Brain microvascular endothelial cell (primary cell): ENCODE data around the gene CAGE1.

ENCODE experiments used
- DNase-seq: peaks from one replicate; pipeline ENCODE4 v3.0.0-alpha.2; 2020
- H3K27ac ChIP-seq: fragments of 250-450 bp; sonication (Bioruptor Pico); 2 replicates; pipeline ENCODE4 v1.5.1; 2020; ENCODE audit warnings: mild to moderate bottlenecking, moderate library complexity
- H3K27me3 ChIP-seq: fragments of 250-450 bp; sonication (Bioruptor Pico); replicated peaks from 2 replicates; pipeline ENCODE4 v1.5.1; 2020; ENCODE audit warnings: mild to moderate bottlenecking
- H3K36me3 ChIP-seq: fragments of 250-450 bp; sonication (Bioruptor Pico); replicated peaks from 2 replicates; pipeline ENCODE4 v1.5.1; 2020; ENCODE audit warnings: mild to moderate bottlenecking
- H3K4me3 ChIP-seq: 2 replicates; pipeline ENCODE4 v1.5.1; 2011; ENCODE audit warnings: low read depth, mild to moderate bottlenecking, control low read depth, low read length, moderate library complexity
- in situ Hi-C: cut with HindIII; loops from 2 replicates; pipeline ENCODE4 v1.10.0; 2017; ENCODE audit warnings: low sequenced_read_pairs, low pct_ligation_motif_present
- TF ChIP-seq, protein P1 (sequence below): IDR thresholded peaks from 2 replicates; pipeline ENCODE4 v1.5.1; 2011; ENCODE audit warnings: low read depth, mild to moderate bottlenecking, moderate library complexity, low read length, control low read depth, inconsistent platforms; ENCODE audit errors: missing control alignments

CAGE1 gene

DNA sequence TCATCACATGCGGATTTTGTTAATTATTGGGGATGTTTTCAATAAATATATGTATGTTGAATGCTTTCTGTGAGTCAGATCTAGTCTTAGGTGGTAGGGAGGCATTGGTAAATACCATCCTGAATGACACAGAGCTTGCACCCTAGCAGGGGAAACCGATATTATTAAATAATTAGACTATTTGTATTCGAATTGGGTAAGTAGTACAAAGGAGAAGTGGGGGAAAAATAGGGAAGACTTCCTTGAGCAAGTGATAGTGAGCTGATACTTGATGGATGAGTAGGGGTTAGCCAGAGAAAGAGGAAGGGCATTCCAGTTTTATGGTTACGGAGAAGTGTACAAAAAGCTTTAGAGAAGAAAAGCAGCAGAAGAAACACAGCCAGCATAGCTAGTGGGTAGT is 1.6 kb upstream of the CAGE1 start:
- Histone ChIP-seq H3K4me3 (peak overlapping the region; percentile 88), H3K27me3 (no peaks in the 10 kb centered on the region), H3K36me3 (peaks cover 14% of the 10 kb centered on the region), H3K27ac (no peak overlapping the region)
- DNase-seq, result no peak
- TF ChIP-seq, protein P1, sequence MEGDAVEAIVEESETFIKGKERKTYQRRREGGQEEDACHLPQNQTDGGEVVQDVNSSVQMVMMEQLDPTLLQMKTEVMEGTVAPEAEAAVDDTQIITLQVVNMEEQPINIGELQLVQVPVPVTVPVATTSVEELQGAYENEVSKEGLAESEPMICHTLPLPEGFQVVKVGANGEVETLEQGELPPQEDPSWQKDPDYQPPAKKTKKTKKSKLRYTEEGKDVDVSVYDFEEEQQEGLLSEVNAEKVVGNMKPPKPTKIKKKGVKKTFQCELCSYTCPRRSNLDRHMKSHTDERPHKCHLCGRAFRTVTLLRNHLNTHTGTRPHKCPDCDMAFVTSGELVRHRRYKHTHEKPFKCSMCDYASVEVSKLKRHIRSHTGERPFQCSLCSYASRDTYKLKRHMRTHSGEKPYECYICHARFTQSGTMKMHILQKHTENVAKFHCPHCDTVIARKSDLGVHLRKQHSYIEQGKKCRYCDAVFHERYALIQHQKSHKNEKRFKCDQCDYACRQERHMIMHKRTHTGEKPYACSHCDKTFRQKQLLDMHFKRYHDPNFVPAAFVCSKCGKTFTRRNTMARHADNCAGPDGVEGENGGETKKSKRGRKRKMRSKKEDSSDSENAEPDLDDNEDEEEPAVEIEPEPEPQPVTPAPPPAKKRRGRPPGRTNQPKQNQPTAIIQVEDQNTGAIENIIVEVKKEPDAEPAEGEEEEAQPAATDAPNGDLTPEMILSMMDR, result no peak
- in situ Hi-C loops, result no loop called here

DNA sequence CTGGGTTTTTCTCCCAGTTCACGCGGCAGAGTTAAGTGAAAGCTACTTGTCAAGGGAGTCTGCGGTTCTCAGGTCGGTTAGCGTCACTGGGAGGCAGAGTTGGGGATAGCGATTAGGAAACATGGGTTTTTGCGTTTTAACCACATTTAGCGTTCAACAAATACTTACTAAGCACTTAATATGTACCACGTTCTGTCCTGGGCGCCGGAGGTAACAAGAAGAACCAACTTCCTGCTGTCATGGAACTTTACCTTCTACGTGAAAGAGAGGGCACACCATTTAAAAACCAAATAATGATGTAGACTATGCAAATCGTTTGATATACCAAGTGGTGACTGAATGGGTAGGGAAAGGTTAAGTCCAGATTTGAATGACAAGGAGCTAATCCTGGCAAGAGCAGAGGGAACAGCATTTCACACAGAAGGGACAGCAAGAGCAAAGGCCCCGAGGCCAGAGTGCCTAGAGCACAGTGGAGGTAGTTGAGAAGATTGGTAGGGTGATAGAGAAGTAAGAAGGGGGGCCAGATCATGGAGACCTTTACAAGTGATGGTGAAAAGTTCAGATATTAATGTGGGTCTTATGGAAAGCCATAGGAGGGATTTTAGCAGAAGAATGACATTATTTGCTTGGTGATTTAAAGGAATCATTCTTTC is 810 bp upstream of the CAGE1 start:
- no peak for DNase-seq
- peak overlapping the region; percentile 90 for H3K27ac ChIP-seq
- in situ Hi-C loops, result no loop called here
- H3K4me3 ChIP-seq, result peak overlapping the region; percentile 88
- H3K36me3 ChIP-seq, result peaks cover 10% of the 10 kb centered on the region
- H3K27me3 ChIP-seq, result no peaks in the 10 kb centered on the region
- TF ChIP-seq, protein P1, result peak; percentile 15

DNA sequence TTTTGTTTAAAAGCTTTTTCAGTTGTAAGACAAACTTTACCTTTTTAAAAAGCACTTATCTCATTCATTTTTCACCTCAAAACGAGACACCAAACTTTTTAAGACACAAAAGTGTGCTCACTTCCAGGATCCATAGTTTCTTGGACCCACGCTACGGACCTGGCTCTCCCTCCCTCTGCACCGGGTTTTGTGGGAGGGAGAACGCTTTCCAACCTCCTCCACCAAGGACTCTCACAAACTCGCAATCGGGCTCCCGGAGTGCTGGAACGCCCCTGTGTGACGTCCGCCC is 436 bp downstream of the CAGE1 start:
- Histone ChIP-seq H3K36me3 (peaks cover 5% of the 10 kb centered on the region), H3K27ac (peak overlapping the region; percentile 90), H3K27me3 (no peaks in the 10 kb centered on the region), H3K4me3 (peak overlapping the region; percentile 88)
- DNase-seq, result peak; percentile 65
- in situ Hi-C loops, result no loop called here
- TF ChIP-seq, protein P1, result no peak

DNA sequence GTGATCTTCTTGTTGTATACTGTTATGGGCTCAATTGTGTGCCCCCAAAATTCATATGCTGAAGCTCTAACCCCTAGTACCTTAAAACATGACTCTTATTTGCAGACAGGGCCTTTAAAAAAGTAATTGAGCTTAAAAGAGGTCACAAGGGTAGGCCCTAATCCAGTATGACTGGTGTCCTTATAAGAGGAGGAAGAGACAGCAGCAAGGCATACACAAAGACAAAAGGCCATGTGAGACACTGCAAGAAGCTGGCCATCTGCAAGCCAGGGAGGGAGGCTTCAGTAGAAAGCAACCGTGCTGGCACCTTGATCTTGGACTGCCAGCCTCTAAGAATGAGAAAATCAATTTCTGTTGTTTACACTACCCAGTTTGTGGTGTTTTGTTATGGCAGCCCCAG is 8.4 kb downstream of the CAGE1 start:
- TF ChIP-seq, protein P1, result no peak
- in situ Hi-C loops, result no loop called here
- Histone ChIP-seq H3K4me3 (no peak overlapping the region), H3K27ac (no peak overlapping the region), H3K36me3 (no peaks in the 10 kb centered on the region), H3K27me3 (no peaks in the 10 kb centered on the region)
- DNase-seq, result no peak

DNA sequence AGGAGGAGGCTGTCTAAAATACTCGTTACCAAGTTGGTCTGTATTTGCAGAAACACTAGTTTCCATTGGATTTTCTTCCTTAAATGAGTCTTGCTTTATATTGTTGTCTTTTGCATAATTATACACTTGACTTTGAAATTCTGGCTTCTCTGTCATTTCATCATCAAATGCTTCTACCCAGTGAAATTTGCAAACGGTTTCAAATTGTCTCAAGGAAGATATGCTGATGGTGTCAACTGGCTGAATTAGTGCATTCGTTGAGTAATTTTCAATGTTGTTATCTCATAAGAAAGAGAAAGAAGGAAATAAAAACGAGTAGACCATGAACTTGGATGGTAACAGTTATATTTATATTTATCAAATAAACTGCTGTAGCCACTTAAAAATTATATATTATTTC is 10.8 kb downstream of the CAGE1 start:
- in situ Hi-C loops, result no loop called here
- TF ChIP-seq, protein P1, result no peak
- Histone ChIP-seq H3K27me3 (no peaks in the 10 kb centered on the region), H3K27ac (no peak overlapping the region), H3K4me3 (no peak overlapping the region), H3K36me3 (no peaks in the 10 kb centered on the region)
- DNase-seq, result no peak

DNA sequence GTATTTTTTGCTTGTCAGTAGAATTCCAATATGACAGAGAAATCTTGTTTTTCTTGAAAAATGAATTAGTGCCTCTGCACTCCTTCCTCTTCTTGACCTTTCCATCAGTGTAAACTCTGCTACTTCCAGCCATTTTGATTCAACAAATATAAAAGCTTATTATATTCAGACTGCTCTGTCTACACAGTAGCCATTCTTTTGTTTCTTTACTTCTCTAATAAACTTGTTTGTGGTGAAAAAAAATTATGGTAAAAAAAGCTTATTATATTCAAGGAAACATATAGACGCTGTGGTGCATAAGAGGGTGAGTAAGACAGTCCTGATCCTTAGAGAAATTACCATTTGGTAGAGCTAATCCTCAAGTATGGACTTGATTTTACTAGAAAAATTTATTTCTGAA is 11.6 kb downstream of the CAGE1 start:
- H3K27ac ChIP-seq, result no peak overlapping the region
- DNase-seq, result no peak
- no peak overlapping the region for H3K4me3 ChIP-seq
- no peaks in the 10 kb centered on the region for H3K36me3 ChIP-seq
- in situ Hi-C loops, result no loop called here
- no peaks in the 10 kb centered on the region for H3K27me3 ChIP-seq
- TF ChIP-seq, protein P1, result no peak
